Mammary epithelial cell (primary cell): ENCODE measurements around the gene ARHGDIB.

Experiments
- CTCF ChIP-seq, 2 donors: IDR thresholded peaks in 1 of 2; conservative IDR thresholded peaks in 1 of 2; 2 replicates each; pipeline ENCODE4 v1.5.1; 2011 to 2012; ENCODE audit warnings: inconsistent platforms in 2 of 2, low read length in 2 of 2, mild to moderate bottlenecking in 2 of 2, control low read depth in 1 of 2, low read depth in 1 of 2; ENCODE audit not compliant: insufficient read depth in 1 of 2; ENCODE audit errors: extremely low read depth in 1 of 2
- EZH2 ChIP-seq: IDR thresholded peaks from 2 replicates; pipeline ENCODE4 v1.6.1; 2012; ENCODE audit warnings: low read length, inconsistent platforms, borderline replicate concordance

GRCh38 chr12:14924541-14924940 lies 36.9 kb downstream of the ARHGDIB start:
- TF ChIP-seq CTCF (conservative IDR thresholded peaks at IDR 0.05 in 1 of 2, IDR thresholded peaks at IDR 0.05 in 1 of 2; ENCODE audit: extremely low read depth in 1 of 2, insufficient read depth in 1 of 2, low read depth in 1 of 2, low read length in 2 of 2), result no peak
- no peak for TF ChIP-seq EZH2
